Spleen (tissue), 7 donors: Measurements from ENCODE around the gene NCAPG2.

ENCODE experiments used
- POLR2A ChIP-seq, 3 donors: fragments of 450-650 bp; IDR thresholded peaks; one replicate each; pipeline ENCODE4 v1.5.1; 2017; ENCODE audit warnings: antibody characterized with exemption in 3 of 3, mild to moderate bottlenecking in 1 of 3
- POLR2AphosphoS5 ChIP-seq, 3 donors: sonication (generic); formaldehyde crosslinking; IDR thresholded peaks; one replicate each; pipeline ENCODE4 v1.5.1; 2017; ENCODE audit warnings: antibody characterized with exemption in 3 of 3
- TF ChIP-seq, protein P1 (sequence below), 11 experiments: fragments of 200-600 bp in 7 of 11; fragments of 450-650 bp in 4 of 11; sonication (generic) in 4 of 11; IDR thresholded peaks in 8 of 11; conservative IDR thresholded peaks in 3 of 11; 1 replicate in 7 of 11; 2 replicates in 4 of 11; pipeline versions ENCODE4 v1.4.0 to v1.8.0; 2016 to 2021; ENCODE audit warnings: antibody characterized with exemption in 11 of 11, inconsistent platforms in 4 of 11, mild to moderate bottlenecking in 1 of 11
- donor health status: DM: no; HTN: no; CAD: no; lungs with moderate emphysema.
- donor health status: DM: no; HTN: no; CAD: no.
- donor health status: DM: no; HTN: no; CAD: no.

DNA sequence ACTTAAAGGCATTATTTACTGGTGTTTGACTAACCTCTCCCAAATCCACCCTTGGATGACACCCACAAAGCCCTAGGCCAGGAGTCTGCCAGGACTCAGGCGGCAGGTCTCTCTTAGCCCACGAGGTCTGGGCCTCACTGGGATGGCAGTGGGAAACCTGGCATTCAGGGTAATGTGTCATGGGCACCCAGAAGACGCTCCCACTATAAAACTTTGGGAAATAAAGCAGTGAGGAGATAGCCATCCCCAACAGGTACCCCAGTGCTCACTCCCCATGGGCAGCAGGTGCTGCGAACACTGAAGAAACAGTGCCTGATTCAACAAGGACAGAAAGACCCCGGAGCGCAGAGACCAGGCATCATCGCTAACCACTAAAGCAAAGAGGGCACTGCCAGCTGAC is 102.6 kb downstream of the NCAPG2 start:
- no peak for TF ChIP-seq POLR2AphosphoS5 (IDR thresholded peaks at IDR 0.05)
- TF ChIP-seq, protein P1, sequence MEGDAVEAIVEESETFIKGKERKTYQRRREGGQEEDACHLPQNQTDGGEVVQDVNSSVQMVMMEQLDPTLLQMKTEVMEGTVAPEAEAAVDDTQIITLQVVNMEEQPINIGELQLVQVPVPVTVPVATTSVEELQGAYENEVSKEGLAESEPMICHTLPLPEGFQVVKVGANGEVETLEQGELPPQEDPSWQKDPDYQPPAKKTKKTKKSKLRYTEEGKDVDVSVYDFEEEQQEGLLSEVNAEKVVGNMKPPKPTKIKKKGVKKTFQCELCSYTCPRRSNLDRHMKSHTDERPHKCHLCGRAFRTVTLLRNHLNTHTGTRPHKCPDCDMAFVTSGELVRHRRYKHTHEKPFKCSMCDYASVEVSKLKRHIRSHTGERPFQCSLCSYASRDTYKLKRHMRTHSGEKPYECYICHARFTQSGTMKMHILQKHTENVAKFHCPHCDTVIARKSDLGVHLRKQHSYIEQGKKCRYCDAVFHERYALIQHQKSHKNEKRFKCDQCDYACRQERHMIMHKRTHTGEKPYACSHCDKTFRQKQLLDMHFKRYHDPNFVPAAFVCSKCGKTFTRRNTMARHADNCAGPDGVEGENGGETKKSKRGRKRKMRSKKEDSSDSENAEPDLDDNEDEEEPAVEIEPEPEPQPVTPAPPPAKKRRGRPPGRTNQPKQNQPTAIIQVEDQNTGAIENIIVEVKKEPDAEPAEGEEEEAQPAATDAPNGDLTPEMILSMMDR (IDR thresholded peaks at IDR 0.05 in 8 of 11, conservative IDR thresholded peaks at IDR 0.05 in 3 of 11): no peak
- no peak for TF ChIP-seq POLR2A (IDR thresholded peaks at IDR 0.05)
